ENCODE data around the gene ZC3H12A. TPM values are rescaled to one million over a fixed set of nuclear protein-coding genes. Genes with fewer than 3 reads are reported as not detected.

Gene ZC3H12A
- total and polyA plus RNA-seq, 2 of the 8 experiments (the other 6 are each of a cell fraction or from before 2014, with no cell fraction given), result 7.4 to 10.0 TPM

- no peak for TF ChIP-seq TEAD4 (IDR thresholded peaks at IDR 0.05; ENCODE audit: low read depth, low read length)
- TF ChIP-seq CREB1 (IDR thresholded peaks at IDR 0.05), result no peak
- TF ChIP-seq RAD21 (IDR thresholded peaks at IDR 0.05 in 1 of 2, conservative IDR thresholded peaks at IDR 0.05 in 1 of 2; ENCODE audit: low read depth in 2 of 2, low read length in 2 of 2), result no peak
- TF ChIP-seq E2F6 (IDR thresholded peaks at IDR 0.05), result no peak
- no peak for TF ChIP-seq POU5F1 (IDR thresholded peaks at IDR 0.05; ENCODE audit: low read depth, low read length)
- TF ChIP-seq JUN (IDR thresholded peaks at IDR 0.05; ENCODE audit: low read depth, low read length), result no peak
Measured at GRCh38 chr1:37438869-37439343, 35.5 kb upstream of the ZC3H12A start (continued).

All from H1 (cell line).